22Rv1 (cell line): ENCODE data around the gene NUF2.
"Not testable (repeated sequence)": the region's sequence is repeated elsewhere in the genome, so short reads cannot be mapped to it uniquely, and the experiment has no call there.

Experiments used
- H3K27ac ChIP-seq: fragments of 450-650 bp; 2 replicates; pipeline ENCODE4 v1.5.1; 2017
- CTCF ChIP-seq: fragments of 450-650 bp; IDR thresholded peaks from 2 replicates; pipeline ENCODE4 v1.5.1; 2017; ENCODE audit warnings: mild to moderate bottlenecking
- ZFX ChIP-seq: fragments of 450-650 bp; IDR thresholded peaks from 2 replicates; pipeline ENCODE4 v1.6.1; 2017; ENCODE audit warnings: antibody characterized with exemption, borderline replicate concordance

NUF2 gene

DNA sequence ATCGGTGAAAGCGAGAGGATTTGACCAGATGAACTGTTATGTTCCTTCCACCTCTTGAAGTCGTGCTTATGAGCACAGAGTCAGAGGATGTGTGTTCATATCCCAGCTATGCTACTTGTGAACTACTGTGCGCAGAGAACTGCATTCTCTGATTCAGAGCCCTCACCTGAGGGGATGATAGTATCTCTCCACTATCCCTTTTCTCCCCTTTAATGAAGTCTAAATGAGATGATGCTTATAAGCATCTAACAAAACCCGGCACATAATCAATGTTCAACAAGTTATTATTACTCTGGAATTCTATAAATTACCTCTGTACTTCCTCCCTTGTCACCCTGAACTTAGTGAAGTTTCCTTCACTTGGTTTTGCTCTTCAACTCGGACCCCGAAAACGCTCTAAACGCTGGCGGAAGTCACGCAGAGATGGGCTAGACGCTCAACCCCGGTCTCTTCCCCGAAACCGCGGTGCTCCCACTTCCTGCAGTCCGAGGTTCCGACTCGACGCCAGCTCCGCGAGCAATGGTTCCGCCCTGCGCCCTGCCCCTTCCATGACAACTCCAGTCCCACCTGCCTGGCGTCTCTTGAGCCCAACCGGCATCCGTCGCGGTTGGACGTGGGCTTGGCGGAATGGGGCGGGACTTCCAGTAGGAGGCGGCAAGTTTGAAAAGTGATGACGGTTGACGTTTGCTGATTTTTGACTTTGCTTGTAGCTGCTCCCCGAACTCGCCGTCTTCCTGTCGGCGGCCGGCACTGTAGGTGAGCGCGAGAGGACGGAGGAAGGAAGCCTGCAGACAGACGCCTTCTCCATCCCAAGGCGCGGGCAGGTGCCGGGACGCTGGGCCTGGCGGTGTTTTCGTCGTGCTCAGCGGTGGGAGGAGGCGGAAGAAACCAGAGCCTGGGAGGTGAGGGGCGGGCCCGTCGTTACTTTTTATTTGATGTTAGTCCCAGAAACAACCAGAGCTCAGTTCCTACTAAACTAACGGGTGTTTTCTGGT lies at the start of gene NUF2:
TSS of gene NUF2 (plus strand) at position 644 of the 995 bp plus-strand sequence. CDS start 4,098 bp downstream, outside the sequence.
- H3K27ac ChIP-seq, result peak within 1 kb of the TSS; percentile 93
- no peak for TF ChIP-seq ZFX
- no peak for TF ChIP-seq CTCF

GRCh38 chr1:163273766-163274441 lies 47.9 kb upstream of the NUF2 start:
- no peak overlapping the region for H3K27ac ChIP-seq
- TF ChIP-seq CTCF, result no peak
- no peak for TF ChIP-seq ZFX

DNA sequence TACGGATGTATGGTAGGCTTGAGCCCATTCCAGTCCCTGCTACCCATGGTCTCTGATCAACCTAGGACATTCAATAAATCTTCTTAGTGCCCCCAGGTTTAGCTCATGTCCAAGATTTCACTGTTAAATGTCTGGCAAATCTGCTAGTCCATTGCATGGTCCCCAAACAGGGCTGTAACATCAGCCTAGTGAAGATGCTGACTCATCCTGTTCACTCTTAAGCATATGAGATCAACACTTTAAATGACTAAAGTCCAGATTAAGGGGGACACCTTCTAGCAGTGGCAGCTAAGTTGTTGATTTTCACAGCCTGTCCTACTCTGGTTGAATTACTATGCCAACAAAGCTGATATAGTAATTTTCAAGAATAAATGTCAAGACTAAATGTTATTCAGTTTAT lies 46.5 kb upstream of the NUF2 start:
- no peak overlapping the region for H3K27ac ChIP-seq
- TF ChIP-seq ZFX (no peak), CTCF (no peak)

GRCh38 chr1:163278602-163279001 lies 43.2 kb upstream of the NUF2 start:
- H3K27ac ChIP-seq, result no peak overlapping the region
- TF ChIP-seq CTCF, result no peak
- TF ChIP-seq ZFX, result no peak

DNA sequence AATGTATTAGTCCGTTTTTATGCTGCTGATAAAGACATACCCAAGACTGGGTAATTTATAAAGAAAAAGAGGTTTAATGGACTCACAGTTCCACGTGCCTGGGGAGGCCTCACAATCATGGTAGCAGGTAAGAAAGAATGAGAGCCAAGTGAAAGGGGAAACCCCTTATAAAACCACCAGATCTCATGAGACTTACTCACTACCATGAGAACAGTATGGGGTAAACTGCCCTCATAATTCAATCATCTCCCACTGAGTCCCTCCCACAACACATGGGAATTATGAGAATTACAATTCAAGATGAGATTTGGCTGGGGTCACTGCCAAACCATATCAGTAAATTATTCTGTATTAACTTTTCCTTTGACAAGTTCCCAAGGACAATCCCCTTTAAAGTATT lies 36.9 kb upstream of the NUF2 start:
- not testable (repeated sequence) for H3K27ac ChIP-seq

GRCh38 chr1:163290025-163290640 lies 31.6 kb upstream of the NUF2 start:
- peak overlapping the region; percentile 33 for H3K27ac ChIP-seq
- TF ChIP-seq ZFX (no peak), CTCF (no peak)

- no peak overlapping the region for H3K27ac ChIP-seq
- TF ChIP-seq CTCF (no peak), ZFX (no peak)
These were observed 30.3 kb upstream of the NUF2 start for GRCh38 chr1:163291461-163291860.

DNA sequence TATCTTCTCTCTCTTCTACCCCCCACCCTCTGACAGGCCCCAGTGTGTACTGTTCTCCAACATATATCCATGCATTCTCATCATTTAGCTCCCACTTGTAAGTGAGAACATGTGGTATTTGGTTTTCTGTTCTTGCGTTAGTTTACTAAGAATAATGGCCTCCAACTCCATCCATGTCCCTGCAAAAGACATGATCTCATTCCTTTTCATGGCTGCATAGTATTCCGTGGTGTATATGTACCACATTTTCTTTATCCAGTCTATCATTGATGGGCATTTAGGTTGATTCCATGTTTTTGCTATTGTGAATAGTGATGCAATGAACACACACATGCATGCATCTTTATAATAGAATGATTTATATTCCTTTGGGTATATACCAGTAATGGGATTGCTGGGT lies 29.6 kb upstream of the NUF2 start:
- H3K27ac ChIP-seq, result not testable (repeated sequence)

DNA sequence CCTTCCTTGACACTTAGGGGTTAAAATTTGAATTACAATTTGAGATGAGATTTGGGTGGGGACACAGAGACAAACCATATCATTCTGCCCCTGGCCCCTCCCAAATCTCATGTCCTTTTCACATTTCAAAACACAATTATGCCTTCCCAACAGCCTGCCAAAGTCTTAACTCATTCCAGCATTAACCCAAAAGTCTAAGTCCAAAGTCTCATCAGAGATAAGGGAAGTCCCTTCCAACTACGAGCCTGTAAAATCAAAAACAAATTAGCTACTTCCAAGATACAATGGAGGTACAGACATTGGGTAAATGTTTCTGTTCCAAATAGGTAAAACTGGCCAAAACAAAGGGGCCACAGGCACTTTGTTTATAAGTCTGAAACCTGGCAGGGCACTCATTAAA lies 28.3 kb upstream of the NUF2 start:
- not testable (repeated sequence) for H3K27ac ChIP-seq
